HG02870 (cell line): ENCODE results near the gene TSPAN9.

Experiments used
- ATAC-seq: cut with Tn5 transposase; IDR thresholded peaks from one replicate; pipeline ENCODE4 v1.9.1; 2021; ENCODE audit warnings: mild to moderate bottlenecking, moderate library complexity; ENCODE audit not compliant: unreplicated experiment

TSPAN9 gene

DNA sequence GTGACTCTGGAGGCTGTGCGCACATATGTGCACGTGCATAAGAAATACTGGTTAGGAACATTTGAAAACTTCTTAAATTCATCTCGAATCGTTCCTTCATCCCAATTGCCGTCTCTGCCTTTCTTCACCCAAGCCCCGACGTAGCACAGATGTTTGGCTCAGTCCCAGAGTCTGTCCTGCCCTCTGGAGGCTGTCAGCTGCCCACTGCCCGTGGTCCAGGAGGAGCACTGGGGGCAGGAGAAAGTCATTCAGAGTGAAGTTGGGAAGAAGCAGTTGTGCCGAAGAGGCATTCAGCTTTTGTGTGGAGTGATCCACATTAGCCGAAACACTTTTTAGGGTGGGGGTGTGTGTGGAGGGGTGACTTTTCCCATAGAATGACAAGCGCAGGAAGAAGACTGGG is 124.9 kb downstream of the TSPAN9 start:
- no peak for ATAC-seq

DNA sequence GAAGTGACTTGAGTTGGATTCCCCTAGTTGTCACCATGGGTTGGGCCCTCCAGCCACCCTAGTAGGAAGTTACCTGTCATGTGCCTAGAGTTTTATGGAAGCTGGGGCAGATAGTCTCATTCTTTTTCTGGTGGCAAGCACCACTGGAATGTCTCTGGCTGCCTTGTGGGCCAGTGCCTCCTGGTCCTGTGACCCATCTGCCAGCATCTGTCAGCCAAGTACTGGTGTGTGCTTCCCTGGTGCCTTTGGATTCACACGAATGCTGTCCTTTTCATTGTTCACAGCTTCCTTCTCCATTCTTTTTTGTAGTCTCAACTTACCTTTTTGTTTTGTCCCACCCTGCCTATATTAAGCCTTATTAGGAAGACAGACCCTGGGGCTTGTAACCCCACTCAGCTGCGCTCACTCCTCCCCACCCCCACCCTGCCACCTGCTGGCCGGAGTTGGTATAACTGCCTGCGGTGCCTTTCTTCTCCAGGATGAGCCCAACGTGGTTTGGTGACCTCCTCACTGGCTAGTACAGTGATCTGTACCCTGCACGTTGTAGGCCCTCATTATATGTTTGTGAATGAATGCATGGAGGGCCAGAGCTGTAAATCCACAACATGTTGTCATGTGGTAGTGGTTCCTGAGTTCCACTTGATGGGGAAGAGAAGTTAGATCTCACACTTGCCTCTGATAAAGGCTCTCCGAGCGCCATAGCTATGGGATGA is 125.7 kb downstream of the TSPAN9 start:
- no peak for ATAC-seq

DNA sequence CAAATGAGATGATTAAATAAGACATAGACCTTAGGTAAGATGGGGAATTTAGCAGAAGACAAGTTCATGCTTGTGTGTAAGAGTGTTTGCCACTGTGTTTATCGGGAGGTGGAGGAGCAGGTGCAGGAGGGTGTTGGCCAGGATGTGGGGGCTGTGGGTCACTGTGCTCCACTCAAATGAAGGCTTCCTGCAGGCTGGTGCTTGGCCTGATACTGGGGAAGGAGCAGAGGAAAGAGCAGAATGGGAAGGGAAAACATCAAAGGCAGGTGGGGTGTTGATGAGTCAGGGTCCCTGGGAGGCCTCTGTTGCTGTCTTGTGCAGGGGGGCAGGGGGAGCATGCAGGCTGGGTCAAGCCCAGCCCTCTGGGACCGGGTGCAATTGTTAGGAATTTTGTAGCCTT is 126.5 kb downstream of the TSPAN9 start:
- no peak for ATAC-seq

DNA sequence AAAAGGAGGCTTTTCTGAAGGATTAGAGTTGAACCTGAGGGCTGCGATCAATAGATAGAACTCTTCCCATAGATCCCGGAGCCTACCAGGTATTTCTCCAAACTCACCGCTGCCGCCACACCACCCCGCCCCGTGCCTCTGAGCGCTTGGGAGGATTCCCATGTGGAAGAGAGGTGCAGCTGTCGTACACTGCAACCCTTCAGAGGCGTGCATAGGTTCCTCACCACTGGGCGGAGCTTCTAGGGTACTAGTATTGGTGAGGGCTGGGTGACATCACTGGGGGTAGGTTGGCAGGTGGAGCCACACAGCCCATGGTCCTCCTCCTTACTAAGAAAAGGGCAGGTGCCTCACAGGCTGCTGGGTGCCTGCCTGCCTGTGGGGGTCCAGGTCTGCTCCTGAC is 127.0 kb downstream of the TSPAN9 start:
- ATAC-seq = no peak

DNA sequence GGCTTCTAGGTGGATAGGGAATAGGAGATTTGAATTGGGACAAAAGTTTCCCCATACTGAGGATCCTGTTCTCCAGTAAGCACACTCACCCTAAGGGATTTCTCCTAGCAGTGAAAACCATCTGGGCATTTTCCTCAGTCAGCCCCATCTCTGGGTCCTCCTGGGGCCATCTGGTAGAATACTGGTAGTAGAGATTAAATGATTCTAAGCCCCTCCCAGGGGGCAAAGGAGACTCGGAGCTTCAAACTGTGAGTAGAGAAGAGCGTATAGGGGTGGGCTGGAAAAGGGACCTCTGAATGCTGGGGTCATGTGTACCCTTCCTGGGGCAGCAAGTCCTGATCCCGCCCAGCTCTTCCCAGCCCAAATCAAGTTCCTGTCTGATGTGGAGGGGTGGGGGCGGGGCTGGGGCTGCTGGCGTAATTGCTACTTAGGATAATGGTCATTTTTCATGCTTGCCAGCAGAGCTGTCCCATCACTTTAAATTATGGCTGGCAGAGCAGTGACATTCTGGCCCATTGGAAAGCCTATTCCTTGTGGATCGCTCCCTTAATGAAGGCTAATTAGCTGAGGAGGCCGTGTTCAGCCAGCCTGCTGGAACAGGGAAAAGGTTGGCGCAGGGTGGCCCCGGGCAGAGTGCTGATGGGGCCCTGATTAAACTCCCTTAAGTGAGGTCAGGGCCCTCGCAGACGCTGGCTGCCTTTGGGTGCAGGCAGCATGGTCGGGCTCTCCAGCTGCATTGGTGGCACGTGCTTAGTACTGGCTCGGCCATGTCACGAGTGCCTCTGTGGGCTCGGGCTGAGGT is 127.8 kb downstream of the TSPAN9 start:
- no peak for ATAC-seq

DNA sequence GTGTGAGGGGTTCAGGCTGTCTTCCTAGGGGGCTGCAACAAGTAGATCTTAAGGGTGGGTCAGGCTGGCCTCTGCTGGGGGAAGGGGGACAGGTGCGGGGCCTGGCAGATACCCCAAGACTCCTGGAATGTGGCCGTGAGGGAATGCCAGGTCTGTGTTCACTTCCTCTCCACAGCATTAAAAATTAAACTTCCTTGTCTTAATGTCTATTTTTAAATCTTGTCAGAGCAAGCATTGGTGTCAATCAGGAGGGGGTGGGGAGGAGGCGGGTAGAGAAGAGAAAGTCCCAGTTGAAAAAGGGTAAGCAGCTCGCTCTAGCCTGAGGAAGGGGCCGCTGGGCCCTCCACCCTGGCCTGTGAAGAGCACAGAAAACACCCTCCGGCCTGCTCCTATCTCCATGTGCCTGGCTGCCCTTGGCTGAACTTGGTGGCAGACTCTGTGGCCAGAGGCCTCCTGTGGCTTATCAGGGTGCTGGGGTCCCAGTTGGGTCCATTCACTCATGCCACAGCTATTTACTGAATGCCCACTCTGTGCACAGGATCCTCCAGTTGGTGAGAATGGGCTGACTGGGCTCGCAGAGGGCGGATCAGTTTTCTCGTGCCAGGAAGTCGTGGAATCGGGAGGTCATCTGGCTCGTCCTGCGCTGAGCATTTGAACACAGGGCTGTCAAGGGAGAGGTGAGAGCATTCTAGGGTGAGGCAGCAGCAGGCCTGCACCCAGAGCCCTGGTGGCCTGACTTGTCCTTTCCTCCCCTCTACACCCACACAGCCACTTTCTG is 128.8 kb downstream of the TSPAN9 start:
- ATAC-seq = no peak

DNA sequence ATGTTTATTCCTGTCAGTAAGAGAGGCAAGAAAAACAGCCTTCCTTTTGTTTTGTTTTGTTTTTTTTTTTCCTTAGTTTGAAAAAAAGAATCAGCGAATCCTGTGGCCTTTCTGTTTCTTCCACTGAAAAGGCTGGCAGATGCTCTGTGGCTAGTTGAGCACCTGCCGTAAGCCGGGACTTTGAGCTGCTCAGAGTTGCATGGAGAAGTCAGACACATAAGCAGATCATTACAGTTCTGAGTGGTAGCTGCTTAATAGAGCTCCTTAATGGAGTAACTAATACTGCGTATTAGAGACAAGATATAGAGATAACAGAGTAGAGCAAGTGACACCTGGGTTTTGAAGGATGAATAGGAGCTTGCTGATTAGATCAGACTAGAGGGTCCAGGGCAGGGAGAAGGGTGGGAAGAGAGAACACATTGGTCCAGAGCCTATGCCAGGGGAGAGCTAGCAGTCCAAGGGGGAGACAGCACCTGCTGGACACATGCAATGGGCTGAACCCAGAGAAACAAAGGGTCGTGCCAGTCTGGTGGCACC is 129.4 kb downstream of the TSPAN9 start:
- ATAC-seq = no peak

DNA sequence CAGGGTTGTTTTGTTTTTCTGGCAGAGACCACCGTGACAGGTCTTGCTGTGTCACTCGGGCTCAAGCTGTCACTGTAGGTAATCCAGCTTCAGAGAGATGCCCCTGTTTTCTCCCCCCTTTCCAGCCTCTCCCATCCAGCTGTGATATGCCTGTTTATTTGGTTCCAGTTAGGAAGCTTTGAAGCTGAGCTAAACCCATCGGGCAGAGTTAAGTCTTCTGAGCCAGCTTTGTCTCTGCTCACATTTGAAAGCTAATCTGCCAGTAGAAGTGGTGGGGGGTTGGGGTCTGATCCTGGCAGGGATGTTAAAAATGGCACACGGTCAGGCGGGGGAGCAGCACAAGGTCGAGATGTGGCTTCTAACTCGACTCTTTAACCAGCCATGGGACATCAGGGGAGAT is 130.0 kb downstream of the TSPAN9 start:
- no peak for ATAC-seq

DNA sequence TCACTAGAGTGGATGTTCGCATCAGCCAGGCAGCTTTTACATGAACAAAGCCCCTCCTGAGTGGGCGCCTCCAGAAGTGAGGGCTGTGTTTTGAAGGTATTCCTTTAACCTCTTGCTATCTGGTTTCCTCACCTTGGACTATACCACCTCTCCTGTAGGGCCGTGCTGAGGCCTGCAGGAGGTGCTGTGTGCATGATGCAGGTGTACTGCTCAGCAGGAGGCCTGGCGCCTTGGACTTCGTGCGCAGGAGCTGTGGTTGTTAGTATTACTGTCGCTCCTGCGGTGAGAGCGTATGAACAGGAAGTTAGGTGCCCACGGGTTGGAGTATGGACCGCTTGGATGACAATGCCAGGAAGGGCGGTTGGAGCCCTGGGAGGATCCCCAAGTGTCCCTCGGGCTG is 130.7 kb downstream of the TSPAN9 start:
- ATAC-seq = no peak

DNA sequence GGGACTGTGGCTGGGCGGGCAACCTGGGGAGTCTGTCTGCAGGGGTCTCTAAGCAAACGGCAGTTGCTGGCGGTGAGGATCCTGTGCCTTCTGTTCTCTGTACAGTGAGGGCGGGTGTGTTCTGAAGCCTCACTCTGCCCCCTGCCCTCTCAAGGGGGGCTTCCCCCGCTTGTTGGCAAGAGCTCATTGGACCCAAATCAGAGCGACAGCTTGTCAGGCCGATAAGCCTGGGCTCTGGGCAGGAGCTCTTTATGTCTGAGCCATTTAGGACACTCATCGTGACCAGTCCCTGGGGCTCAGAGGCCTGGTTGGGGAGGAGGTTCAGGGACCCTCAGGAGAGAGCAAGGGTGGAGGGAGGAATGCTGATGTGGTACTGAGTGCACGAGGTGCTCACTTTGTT is 136.0 kb downstream of the TSPAN9 start:
- no peak for ATAC-seq

DNA sequence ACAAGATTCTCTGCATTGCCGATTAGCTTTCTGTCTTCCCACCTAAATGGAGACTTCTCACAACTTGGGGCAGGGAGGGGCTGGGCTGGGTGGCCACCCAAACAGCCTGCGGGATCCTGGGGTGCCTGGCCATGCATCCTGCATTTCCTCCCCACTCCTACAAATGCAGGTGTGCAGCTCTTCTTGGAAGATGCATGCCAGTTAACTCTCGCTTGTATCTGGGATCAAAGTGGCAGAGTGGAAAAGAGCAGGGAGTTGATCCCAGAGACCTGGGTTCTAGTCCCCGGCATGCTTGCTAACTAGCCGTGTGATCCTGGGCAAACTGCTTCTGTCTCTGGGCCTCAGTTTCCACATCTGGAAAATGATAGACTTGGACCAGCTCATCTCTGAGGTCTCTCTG is 136.6 kb downstream of the TSPAN9 start:
- no peak for ATAC-seq

DNA sequence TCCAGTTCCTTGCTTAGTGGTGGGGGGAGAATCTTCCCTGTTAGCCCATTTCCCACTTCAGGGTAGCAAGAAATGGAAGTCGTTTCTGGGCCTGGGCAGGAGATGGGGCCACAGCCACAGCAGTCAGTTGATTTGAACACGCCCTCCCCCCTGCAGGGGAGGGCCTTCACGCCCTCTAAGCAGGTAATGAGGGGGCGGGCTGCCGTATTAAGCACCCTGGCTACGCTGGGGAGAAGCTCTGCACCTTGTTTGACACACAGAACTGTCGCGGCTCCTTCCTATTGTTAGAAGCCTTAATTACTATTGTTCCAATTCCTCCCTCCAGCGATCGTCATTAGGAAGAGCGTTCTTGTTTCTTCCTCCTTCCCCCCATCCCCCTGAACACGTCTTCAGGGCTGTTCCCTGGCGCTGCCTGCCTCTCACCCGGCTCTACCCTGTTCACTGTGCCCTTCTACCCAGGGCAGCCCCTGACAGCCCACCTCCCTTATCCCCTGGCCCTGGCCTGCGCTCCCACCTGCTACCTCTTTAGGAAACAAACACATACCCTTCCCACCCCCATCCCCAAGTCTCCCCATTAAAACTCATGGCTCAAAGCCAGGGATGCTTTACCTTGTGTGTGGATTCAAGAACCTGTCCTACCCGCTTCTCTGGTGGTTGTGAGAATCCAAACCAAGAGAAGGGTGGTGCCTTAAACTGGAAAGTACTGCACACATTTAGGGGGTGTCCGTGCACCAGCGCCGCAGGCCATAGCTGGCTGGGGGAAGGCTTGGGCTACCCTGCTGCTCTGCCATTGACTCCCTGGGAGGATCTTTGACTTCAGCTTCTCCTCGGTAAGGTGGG is 137.6 kb downstream of the TSPAN9 start:
- ATAC-seq = no peak

DNA sequence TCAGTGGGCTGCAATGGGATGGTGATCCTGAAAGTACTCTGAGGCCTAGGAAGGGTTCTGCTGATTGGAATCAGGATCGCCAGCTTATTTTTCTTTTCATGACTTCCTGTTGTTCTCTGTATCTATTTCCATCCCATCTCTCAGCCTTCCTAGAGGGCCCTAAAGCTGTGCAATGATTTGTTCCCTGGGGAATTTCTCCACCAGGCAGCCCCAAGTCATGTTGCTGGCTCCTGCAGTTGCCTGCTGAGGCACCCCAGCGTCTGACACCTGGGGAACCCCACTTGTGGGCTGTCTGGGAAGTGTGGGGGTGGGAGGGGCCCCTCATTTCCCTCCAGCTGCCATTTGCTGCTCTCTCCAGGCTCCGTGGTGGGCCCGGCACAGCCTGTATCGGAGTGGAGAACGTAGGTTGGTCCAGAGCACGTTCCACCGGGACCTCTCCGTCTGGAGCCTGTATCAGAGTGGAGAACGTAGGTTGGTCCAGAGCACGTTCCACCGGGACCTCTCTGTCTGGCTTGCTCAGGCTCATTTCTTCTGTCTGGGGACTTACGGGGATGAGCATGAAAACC is 138.3 kb downstream of the TSPAN9 start:
- ATAC-seq = no peak

DNA sequence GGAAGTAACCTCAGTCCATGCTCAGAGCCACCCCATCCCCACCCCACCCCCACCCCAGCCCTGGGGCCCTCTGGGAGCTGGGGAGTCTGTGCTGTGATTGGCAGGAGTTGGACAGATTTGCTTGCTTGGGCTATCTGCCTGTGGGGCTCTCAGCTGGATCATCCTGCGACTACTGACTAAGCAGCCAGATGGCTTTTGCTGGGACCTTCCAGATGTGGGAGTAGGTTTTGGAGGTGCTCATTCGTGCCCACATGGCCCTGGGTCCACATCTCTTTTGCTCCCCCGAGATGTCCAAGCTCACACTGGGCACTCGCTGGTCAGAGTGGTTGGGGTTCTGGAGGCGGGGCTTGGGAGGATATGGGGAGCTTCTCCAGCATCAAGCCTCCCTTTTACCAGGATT is 138.9 kb downstream of the TSPAN9 start:
- ATAC-seq = no peak

DNA sequence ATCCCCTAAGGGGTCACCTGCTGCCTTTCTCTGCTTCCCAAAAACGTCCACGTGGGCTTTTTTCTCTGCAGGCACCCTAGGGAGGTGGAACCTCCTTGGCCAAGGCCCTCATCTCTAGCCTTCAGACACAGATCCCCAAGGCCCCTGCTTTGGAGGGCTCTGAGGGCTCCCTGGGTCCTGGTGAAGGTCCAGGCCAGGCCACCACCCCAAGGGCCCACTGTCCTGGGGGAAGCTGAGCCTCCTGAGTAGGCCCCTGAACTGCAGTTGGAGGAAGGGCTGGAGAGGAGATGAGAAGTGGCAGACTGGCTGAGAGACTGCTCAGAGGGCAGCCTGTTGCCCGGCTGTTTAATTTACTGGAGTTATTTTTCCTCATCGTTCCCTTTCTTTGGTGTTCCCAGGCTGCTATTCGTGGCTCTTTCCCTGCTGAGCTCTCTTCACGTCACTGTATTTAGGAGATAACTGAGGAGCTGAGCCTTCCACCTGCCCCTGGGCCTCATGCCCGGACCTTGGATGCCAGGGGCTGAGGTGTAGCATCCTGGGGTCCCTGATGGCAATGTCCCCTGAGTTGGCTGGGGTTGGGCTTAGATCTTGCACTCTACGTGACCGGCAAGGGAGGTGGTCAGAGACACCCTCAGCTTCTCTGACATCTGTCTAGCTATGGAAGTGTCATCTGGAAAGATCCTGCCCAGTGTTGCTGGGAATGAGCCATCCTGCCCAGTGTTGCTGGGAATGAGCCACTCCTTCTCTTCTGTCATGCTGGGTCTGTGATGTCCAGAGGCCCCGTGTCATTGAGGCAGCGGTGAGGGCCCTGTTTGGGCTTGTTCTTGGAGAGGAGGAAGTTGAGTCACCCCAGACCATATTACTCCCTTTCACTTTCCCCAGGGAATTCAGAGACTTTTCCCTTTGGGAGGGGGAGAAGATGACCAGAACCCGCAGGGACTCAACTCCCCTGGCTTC is 139.8 kb downstream of the TSPAN9 start:
- ATAC-seq = no peak

DNA sequence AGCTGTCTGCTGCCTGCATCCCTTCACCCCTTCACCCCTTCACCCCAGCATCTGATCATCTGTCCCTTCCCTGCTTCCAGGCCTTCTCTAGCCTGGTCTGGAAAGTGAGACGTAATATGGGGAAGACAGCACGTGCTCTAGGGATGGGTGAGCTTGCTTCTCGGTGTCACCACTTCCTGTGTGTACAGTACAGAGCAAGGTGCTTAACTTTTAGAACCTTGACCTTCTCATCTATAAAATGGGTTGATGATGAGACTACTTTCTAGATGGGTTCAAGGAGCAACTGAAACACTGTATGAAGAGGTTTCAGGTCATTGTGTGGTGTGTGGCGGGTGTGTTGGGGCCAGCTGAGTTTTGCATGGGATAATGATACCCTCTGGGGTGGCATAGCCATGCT is 140.5 kb downstream of the TSPAN9 start:
- ATAC-seq = no peak

DNA sequence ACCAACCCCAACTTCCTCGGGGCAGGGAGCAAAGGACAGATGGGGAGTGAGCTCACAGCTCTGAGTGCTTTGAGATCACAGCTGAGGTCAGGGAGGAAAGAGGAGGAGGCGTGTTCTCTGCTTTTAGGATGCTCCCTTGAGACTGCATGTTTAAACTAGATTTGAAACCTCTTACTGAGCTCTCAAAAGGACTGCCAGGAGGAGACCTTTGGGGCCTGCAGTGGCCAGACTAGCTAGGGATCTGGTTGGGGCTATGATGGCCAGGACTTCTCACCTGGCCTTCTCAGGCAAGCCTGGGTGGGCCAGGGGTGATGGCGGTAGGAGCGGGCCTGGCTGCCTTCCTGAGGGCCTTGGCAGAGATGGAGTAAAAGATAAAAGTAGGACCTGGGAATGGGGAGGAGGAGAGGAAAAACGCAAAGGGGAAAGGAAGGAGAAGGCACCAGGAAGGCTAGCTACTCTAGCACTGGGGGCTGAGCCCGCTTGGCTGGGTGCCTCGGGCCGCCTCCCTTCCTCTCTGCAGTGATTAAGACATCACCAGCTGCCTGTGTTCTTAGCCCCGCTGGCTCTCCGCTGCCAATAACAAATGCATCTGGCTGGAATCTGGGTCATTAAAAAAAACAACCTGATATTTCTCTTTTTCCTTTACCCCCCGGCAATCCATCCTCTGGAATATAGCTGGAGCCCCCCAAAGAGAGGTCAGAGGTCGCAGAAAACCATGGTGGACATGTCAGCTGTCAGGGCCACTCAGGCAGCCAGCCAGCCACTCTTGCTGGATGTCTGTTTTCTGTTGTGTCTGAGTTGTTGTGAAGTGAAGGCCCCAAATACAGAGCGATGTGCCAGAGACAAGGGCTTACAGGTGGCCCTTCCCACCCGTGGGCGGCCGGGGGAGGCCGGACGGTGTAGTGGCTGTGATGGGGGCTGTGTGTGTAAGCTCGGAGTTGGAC is 141.3 kb downstream of the TSPAN9 start:
- no peak for ATAC-seq

DNA sequence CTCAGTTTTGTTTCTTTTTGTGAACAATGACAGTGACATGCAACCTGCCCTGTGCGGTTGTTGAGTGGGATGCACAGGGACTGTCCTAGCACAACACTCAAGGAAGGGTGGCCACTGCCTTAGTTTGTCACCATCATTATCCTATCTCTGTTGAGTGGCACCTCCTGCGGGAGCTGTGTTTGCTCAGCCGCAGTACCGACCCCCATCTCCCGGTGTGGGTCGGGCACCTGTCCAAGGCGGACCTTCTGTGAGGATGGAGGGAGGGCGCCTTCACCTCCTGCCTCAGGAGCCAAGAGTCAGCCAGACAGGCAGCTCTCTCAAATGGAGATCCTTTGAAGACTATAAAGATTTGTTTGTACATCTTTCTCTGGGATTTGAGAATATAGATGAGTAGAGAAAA is 142.1 kb downstream of the TSPAN9 start:
- no peak for ATAC-seq
